Fibroblast of lung (primary cell): ENCODE data around the gene TESMIN. TPM values are rescaled to one million over a fixed set of nuclear protein-coding genes. Genes with fewer than 3 reads are reported as not detected.

Experiments
- DNase-seq, 2 donors: peaks; one replicate each; pipeline versions ENCODE4 v3.0.0 to v3.0.0-alpha.2; 2010; ENCODE audit warnings: low read depth in 2 of 2
- H2AFZ ChIP-seq: 2 replicates; pipeline ENCODE4 v1.5.1; 2012; ENCODE audit warnings: low read length, control low read depth, inconsistent platforms
- H3K27ac ChIP-seq: 2 replicates; pipeline ENCODE4 v1.5.1; 2011; ENCODE audit warnings: low read length, control low read depth; ENCODE audit not compliant: insufficient read depth
- H3K27me3 ChIP-seq: 2 replicates; pipeline ENCODE4 v1.5.1; 2011; ENCODE audit warnings: mild to moderate bottlenecking, low read length; ENCODE audit not compliant: control insufficient read depth, insufficient read depth
- H3K36me3 ChIP-seq: 2 replicates; pipeline ENCODE4 v1.5.1; 2011; ENCODE audit warnings: low read length; ENCODE audit not compliant: control insufficient read depth, insufficient read depth
- H3K4me1 ChIP-seq: 2 replicates; pipeline ENCODE4 v1.5.1; 2011; ENCODE audit warnings: low read length; ENCODE audit not compliant: control insufficient read depth, insufficient read depth; ENCODE audit errors: extremely low read depth
- H3K4me2 ChIP-seq: 2 replicates; pipeline ENCODE4 v1.5.1; 2011; ENCODE audit warnings: low read length, control low read depth; ENCODE audit not compliant: insufficient read depth; ENCODE audit errors: extremely low read depth
- H3K4me3 ChIP-seq, 4 experiments: fragments of 200-600 bp in 1 of 4; sonication (generic) in 1 of 4; replicated peaks in 1 of 4; 2 replicates each; pipeline ENCODE4 v1.5.1; 2011 to 2016; ENCODE audit warnings: low read length in 4 of 4, low read depth in 3 of 4, mild to moderate bottlenecking in 3 of 4, control low read depth in 2 of 4, inconsistent platforms in 1 of 4, mixed read lengths in 1 of 4; ENCODE audit not compliant: insufficient read depth in 1 of 4; ENCODE audit errors: control extremely low read depth in 1 of 4
- H3K79me2 ChIP-seq: 2 replicates; pipeline ENCODE4 v1.5.1; 2012; ENCODE audit warnings: mild to moderate bottlenecking, low read length, inconsistent platforms; ENCODE audit not compliant: control insufficient read depth, insufficient read depth
- H3K9ac ChIP-seq: 2 replicates; pipeline ENCODE4 v1.5.1; 2011; ENCODE audit warnings: mild to moderate bottlenecking, low read length, control low read depth; ENCODE audit not compliant: insufficient read depth
- H3K9me3 ChIP-seq: 2 replicates; pipeline ENCODE4 v1.5.1; 2012; ENCODE audit warnings: low read depth, low read length; ENCODE audit not compliant: control insufficient read depth, insufficient read depth
- H4K20me1 ChIP-seq: 2 replicates; pipeline ENCODE4 v1.5.1; 2011; ENCODE audit warnings: low read length; ENCODE audit not compliant: control insufficient read depth, insufficient read depth; ENCODE audit errors: extremely low read depth
- CTCF ChIP-seq, 2 donors: IDR thresholded peaks in 1 of 2; conservative IDR thresholded peaks in 1 of 2; 1 replicate in 1 of 2; 2 replicates in 1 of 2; pipeline ENCODE4 v1.5.1; 2011 to 2012; ENCODE audit warnings: low read length in 2 of 2, control low read depth in 1 of 2, inconsistent platforms in 1 of 2, low read depth in 1 of 2, mild to moderate bottlenecking in 1 of 2
- EZH2 ChIP-seq: IDR thresholded peaks from 2 replicates; pipeline ENCODE4 v1.5.1; 2012; ENCODE audit warnings: low read length, control low read depth, mild to moderate bottlenecking; ENCODE audit errors: missing control alignments
- polyA plus RNA-seq, 2 donors: library from polyadenylated mRNA; depleted of rRNA in 1 of 2; stranded (reverse) in 1 of 2; unstranded in 1 of 2; fragments of >200 nt; gene quantifications; 2 replicates each; pipeline ENCODE4 v1.2.1, GENCODE V29; 2011 to 2012; ENCODE audit warnings: missing spikeins in 1 of 2
- total RNA-seq: library from RNA; depleted of rRNA; stranded (reverse); fragments of >200 nt; gene quantifications from 2 replicates; pipeline ENCODE4 v1.2.1, GENCODE V29; 2014

TESMIN gene
- total and polyA plus RNA-seq, 2 donors (not counting 1 experiment from before 2014, with no cell fraction given): 0.70 to 2.0 TPM

GRCh38 chr11:68773521-68774193, 22.3 kb upstream of the TESMIN start:
- Histone ChIP-seq H4K20me1 (no peaks in the 10 kb centered on the region), H3K27ac (peak overlapping the region; percentile 26), H2AFZ (peak overlapping the region; percentile 28), H3K4me2 (no peak overlapping the region), H3K4me1 (peaks cover 2% of the 10 kb centered on the region), H3K9me3 (no peaks in the 10 kb centered on the region), H3K36me3 (peaks cover 17% of the 10 kb centered on the region), H3K4me3 (no peak overlapping the region), H3K27me3 (no peaks in the 10 kb centered on the region), H3K79me2 (no peaks in the 10 kb centered on the region), H3K9ac (no peak overlapping the region)
- TF ChIP-seq CTCF (conservative IDR thresholded peaks at IDR 0.05 in 1 of 2, IDR thresholded peaks at IDR 0.05 in 1 of 2; ENCODE audit: low read depth in 1 of 2, low read length in 2 of 2) (no peak), EZH2 (no peak)
- DNase-seq: peak; percentile 43 to 99

- peaks cover 2% of the 10 kb centered on the region for H3K4me1 ChIP-seq
- H3K27me3 ChIP-seq: no peaks in the 10 kb centered on the region
- no peaks in the 10 kb centered on the region for H3K79me2 ChIP-seq
- no peaks in the 10 kb centered on the region for H4K20me1 ChIP-seq
- DNase-seq: no peak
- H3K9ac ChIP-seq: no peak overlapping the region
- no peaks in the 10 kb centered on the region for H3K9me3 ChIP-seq
- H3K36me3 ChIP-seq: peaks cover 17% of the 10 kb centered on the region
- H3K27ac ChIP-seq: no peak overlapping the region
- TF ChIP-seq CTCF (conservative IDR thresholded peaks at IDR 0.05 in 1 of 2, IDR thresholded peaks at IDR 0.05 in 1 of 2; ENCODE audit: low read depth in 1 of 2, low read length in 2 of 2) (no peak), EZH2 (no peak)
- no peak overlapping the region for H3K4me3 ChIP-seq
- no peak overlapping the region for H3K4me2 ChIP-seq
- H2AFZ ChIP-seq: no peak overlapping the region
Measured at GRCh38 chr11:68772936-68773335, 21.6 kb upstream of the TESMIN start.

GRCh38 chr11:68770781-68771180, 19.5 kb upstream of the TESMIN start:
- H3K36me3 ChIP-seq: peaks cover 15% of the 10 kb centered on the region
- no peaks in the 10 kb centered on the region for H3K9me3 ChIP-seq
- H3K4me1 ChIP-seq: peaks cover 2% of the 10 kb centered on the region
- no peak overlapping the region for H3K4me3 ChIP-seq
- H3K27ac ChIP-seq: no peak overlapping the region
- H3K27me3 ChIP-seq: no peaks in the 10 kb centered on the region
- no peak overlapping the region for H3K9ac ChIP-seq
- TF ChIP-seq EZH2: no peak
- TF ChIP-seq CTCF (conservative IDR thresholded peaks at IDR 0.05 in 1 of 2, IDR thresholded peaks at IDR 0.05 in 1 of 2; ENCODE audit: low read depth in 1 of 2, low read length in 2 of 2): no peak
- no peaks in the 10 kb centered on the region for H3K79me2 ChIP-seq
- H4K20me1 ChIP-seq: no peaks in the 10 kb centered on the region
- no peak overlapping the region for H3K4me2 ChIP-seq
- no peak for DNase-seq
- H2AFZ ChIP-seq: no peak overlapping the region
